Stimulated activated CD4-positive, alpha-beta T cell treated with anti-CD3 and anti-CD28 coated beads, Interleukin-2, amount 100 ng/mL, for 24 hours (primary cell): Measurements from ENCODE around the gene HES1.
A peak's percentile ranks its signal among the peaks of the same experiment; 100 is the strongest.
"Not testable (repeated sequence)": the region's sequence is repeated elsewhere in the genome, so short reads cannot be mapped to it uniquely, and the experiment has no call there.

ENCODE experiments used
- DNase-seq, 2 donors: peaks; one replicate each; pipeline ENCODE4 v3.0.0-alpha.2; 2020

HES1 gene

GRCh38 chr3:194128919-194129295 is 7.0 kb upstream of the HES1 start:
- not testable (repeated sequence) for DNase-seq

- no peak for DNase-seq
Observed at GRCh38 chr3:194129581-194130133, 6.3 kb upstream of the HES1 start.

- no peak for DNase-seq
Observed at GRCh38 chr3:194130188-194130587, 5.8 kb upstream of the HES1 start.

- DNase-seq, result no peak
Observed at GRCh38 chr3:194130807-194131589, 5.0 kb upstream of the HES1 start.

GRCh38 chr3:194132465-194133286 is 3.3 kb upstream of the HES1 start:
- DNase-seq, result no peak

GRCh38 chr3:194133661-194134230 is 2.2 kb upstream of the HES1 start:
- DNase-seq, result peak; percentile 33 to 51

- DNase-seq, result peak; percentile 57 to 71
Observed at GRCh38 chr3:194134231-194134756, 1.7 kb upstream of the HES1 start.

GRCh38 chr3:194134757-194135515 is 1.0 kb upstream of the HES1 start:
- peak; percentile 82 to 85 for DNase-seq

- no peak for DNase-seq
Observed at GRCh38 chr3:194135516-194135805, 487 bp upstream of the HES1 start.

GRCh38 chr3:194136519-194137007 is 615 bp downstream of the HES1 start:
- DNase-seq, result no peak

GRCh38 chr3:194137008-194137505 is 1.1 kb downstream of the HES1 start:
- DNase-seq, result peak; percentile 27 to 37

- peak; percentile 50 for DNase-seq
Observed at GRCh38 chr3:194137506-194138474, 1.8 kb downstream of the HES1 start.

- DNase-seq, result no peak
Observed at GRCh38 chr3:194138732-194139070, 2.8 kb downstream of the HES1 start.

- DNase-seq, result no peak
Observed at GRCh38 chr3:194139071-194139813, 3.3 kb downstream of the HES1 start.

- DNase-seq, result no peak
Observed at GRCh38 chr3:194139814-194140391, 4.0 kb downstream of the HES1 start.

- peak in 1 of 2 donors; percentile 54 for DNase-seq
Observed at GRCh38 chr3:194140520-194141414, 4.8 kb downstream of the HES1 start.

- DNase-seq, result peak; percentile 70 to 84
Observed at GRCh38 chr3:194141415-194142155, 5.6 kb downstream of the HES1 start.
